Activated CD8-positive, alpha-beta memory T cell treated with anti-CD3 and anti-CD28 coated beads for 1 hour (primary cell): ENCODE measurements around the gene ADGRV1.
"Not testable (repeated sequence)": the region's sequence is repeated elsewhere in the genome, so short reads cannot be mapped to it uniquely, and the experiment has no call there.

Source experiments
- DNase-seq, 2 donors: peaks; one replicate each; pipeline ENCODE4 v3.0.0-alpha.2; 2020; ENCODE audit warnings: low read depth in 1 of 2; ENCODE audit errors: extremely low read depth in 1 of 2

ADGRV1 gene

GRCh38 chr5:90803381-90803780 is 244.8 kb downstream of the ADGRV1 start:
- no peak for DNase-seq

DNA sequence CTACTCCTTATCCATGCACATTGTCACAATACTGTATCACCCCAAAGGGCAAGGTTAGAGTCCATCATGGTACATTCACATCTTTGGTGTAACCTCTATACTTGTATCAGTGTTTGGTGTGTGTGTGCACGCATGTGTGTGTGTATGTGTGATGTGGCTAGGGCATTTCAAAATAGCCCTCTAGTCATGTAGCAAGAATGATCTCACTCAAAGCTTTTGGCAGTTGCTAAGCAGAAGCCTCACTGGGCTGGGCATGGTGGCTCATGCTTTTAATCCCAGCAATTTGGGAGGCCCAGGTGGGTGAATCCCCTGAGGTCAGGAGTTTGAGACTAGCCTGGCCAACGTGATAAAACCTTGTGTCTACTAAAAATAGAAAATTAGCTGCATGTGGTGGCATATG is 245.3 kb downstream of the ADGRV1 start:
- no peak for DNase-seq

- DNase-seq = no peak
These were observed 248.9 kb downstream of the ADGRV1 start for GRCh38 chr5:90807496-90807895.

GRCh38 chr5:90809311-90810056 is 250.9 kb downstream of the ADGRV1 start:
- no peak for DNase-seq

- no peak for DNase-seq
These were observed 251.6 kb downstream of the ADGRV1 start for GRCh38 chr5:90810211-90810610.

DNA sequence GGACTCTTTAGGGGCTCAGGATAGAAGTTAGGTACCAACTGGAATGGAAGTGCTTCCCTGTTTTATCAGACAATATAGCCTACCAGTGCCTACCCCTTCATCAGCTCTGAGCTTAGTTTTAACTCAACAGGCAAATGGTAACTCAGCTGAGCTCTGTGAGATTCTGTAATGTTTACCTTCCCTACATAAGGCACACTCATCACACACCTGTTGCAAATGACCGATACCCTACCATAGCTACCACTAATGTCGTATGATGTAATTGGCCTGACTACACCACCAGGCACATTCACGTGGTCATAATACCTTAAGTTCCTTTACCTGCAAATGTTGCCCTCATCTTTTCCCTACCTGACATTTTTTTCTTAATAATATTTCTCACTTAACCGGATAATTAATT is 254.8 kb downstream of the ADGRV1 start:
- DNase-seq = no peak

- DNase-seq = not testable (repeated sequence)
These were observed 263.5 kb downstream of the ADGRV1 start for GRCh38 chr5:90822062-90822461.

- no peak for DNase-seq
These were observed 265.8 kb downstream of the ADGRV1 start for GRCh38 chr5:90824436-90824835.

DNA sequence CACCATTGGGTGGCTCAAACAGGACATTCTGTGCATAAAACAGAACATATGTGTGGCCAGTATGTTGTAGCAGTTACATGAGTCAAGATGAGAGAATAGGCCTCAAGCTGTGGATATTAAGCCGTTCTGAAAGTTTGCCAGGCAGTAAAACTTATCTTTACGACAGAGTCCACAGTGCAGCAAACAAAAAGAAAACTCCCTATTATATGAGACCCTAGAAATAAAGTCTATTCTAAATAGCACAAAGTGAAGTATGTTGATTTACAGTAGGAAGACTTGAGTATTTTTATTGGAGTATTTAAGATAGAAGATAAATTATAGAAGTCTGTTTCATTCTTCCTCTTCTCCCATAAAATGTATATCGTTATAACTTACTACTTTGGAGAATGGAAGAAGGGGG is 271.5 kb downstream of the ADGRV1 start:
- DNase-seq = no peak

DNA sequence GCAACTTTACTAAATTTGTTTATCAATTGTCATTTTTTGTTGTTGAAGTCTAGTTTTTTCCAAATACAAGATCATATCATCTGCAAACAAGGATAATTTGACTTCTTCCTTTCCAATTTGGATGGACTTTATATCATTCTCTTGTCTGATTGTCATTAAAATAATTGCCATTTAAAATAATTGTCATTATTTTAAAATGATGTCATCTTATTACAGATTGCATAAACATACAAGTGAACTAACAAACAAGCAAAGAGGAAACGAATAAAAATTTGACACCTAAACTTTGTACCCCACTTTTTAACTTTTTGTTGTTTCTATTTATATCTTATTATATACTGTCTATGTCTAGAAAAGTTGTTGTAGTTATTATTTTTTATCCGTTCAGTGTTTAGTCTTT is 275.2 kb downstream of the ADGRV1 start:
- no peak for DNase-seq

DNA sequence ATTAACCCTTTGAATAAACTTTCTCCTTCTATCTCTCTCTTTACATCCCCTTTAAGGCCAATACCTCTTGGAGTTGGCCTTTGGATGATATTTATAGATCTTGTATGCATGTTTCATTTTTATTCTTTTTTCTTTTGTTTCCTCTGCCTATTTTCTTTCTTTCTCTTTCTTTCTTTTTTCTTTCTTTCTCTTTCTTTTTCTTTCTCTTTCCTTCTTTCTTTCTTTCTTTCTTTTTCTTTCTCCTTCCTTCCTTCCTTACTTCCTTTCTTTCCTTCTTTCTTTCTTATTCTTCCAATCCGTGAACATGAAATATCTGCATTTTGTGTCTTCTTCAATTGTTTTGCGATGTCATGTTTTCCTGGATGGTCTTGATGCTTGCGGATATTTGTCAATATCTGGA is 276.1 kb downstream of the ADGRV1 start:
- no peak for DNase-seq

DNA sequence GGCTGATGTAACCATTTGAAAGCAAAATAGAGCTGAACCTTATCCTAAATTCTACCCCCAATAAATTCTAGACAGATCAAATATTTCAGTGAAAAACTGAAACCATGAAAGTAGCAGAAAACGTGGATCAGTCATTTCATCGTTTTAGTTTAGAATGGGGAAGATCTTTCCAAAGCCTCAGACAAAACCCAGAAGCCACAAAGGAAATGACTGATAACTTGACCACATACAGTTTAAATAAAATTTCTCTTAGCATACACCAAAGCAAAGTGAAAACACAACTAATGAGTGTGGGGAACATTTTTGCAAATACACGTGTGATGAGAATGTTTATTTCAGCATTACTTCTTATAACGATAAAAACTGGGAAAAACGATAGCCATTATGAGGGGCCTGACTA is 284.8 kb downstream of the ADGRV1 start:
- DNase-seq = no peak

DNA sequence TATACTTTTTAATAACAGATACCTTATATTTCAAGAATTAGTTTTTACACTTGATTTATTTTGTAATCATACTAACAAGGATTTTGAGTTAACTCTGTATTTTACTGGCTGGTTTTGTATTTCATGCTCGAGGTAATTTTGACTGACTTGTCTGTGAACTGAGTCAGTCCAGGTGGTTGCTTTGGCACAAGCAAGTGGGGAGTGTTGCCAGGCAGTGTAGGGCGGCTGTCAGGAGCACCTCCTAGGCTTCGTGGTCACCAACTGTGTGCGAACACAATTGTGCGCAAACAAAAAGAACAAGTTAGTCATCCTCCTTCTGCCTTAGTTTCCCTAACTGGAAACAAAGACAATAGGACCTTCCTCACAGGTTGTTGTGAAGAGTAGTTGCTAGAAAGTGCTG is 286.3 kb downstream of the ADGRV1 start:
- no peak for DNase-seq

DNA sequence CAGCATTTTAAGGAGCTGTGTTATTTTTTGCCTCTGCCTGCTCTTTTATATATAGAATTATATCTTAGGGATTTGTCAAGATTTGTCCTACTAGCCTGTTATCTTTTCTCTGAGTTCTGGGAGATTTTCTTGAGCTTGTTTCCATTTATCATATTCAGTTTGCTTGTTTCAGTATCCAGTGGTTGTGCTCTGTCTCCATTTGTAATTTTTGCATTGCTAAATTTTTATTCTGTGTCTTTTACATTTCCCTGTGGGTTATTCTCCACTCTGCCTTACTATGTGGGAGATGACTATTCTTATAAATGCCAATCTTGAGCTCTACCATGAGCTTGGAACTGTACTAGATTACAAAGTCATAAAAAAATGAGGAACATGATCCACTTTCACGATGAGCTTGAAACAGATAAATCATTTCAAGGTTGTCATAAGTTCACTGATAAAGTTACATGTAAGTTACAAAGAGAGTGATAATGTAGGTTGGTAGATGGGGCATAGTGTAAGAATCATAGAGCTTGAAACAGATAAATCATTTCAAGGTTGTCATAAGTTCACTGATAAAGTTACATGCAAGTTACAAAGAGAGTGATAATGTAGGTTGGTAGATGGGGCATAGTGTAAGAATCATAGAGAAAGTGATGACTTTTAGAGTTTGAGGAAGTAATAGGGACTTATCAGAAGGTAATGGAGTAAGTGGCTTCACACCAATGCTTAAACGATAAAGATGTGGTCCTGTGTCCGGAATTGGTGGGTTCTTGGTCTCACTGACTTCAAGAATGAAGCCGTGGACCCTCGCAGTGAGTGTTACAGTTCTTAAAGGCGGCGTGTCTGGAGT is 287.3 kb downstream of the ADGRV1 start:
- DNase-seq = no peak

- DNase-seq = not testable (repeated sequence)
These were observed 289.0 kb downstream of the ADGRV1 start for GRCh38 chr5:90847606-90848005.

GRCh38 chr5:90849939-90850338 is 291.3 kb downstream of the ADGRV1 start:
- DNase-seq = no peak

- no peak for DNase-seq
These were observed 293.9 kb downstream of the ADGRV1 start for GRCh38 chr5:90852531-90852930.

DNA sequence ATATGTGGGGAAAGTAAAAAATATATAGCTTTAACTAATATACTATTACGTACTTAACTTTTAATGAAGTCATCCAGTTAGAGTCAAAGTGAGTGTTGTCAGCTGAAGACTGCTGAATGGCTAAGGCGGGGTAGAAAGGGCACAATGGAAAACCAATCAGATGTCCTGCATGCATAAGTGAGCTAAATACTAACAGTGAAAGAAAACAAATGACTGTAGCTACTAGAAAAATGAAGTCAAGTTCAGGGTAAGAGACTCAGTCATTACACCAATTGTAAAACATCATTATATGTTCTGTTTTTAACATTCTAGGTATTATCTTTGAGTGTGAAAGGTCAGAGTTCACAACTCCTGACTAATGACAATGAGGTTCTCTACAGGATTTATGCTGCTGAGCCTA is 295.2 kb downstream of the ADGRV1 start:
- no peak for DNase-seq

DNA sequence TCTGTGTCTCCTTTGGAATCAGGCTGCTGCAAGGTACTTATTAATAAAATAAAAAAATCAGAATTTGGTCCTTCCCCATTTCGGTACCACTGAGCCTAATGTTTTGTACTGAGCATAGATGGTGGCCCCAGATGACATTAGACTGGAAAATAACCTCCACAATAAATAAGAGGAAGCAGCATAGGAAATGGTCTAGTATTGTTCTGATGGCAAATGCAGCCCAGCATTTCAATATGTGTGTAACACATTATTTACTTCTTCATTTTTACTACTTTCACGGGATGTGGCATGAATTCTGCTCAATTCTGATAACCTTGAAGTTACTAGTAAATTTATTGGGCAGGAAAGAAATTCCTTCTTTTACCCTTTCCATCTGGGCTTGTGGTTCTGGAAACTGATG is 295.6 kb downstream of the ADGRV1 start:
- no peak for DNase-seq

DNA sequence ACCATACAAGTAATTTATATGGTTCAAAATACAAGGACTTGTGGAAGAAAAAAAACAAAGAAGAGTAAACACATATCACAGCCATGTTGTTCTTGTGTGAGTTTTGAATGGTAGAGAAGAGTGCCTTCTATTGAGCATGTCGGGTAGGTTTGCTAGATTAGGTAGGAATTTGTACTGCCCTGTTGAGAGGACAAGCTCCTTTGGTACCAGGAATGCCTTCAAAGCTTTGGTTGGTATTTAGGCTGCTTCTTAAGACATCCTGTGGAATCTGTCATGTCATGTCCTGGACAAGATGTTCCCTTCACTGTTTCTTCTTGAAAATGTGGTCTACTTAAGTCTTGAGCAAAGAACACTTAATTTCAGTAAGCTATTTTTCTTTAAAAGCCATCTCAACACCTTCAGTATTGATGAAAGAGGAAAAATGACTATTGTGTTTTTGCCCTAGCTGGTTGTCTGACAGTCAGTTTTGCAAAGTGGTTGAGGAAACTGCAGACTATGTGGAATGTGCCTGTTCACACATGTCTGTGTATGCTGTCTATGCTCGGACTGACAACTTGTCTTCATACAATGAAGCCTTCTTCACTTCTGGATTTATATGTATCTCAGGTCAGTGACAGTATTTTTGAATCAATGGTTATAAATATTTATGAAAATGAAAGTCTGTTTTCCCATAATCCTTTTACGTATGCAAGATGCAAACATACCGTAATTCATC is 296.9 kb downstream of the ADGRV1 start:
- DNase-seq = no peak

GRCh38 chr5:90861843-90862586 is 303.4 kb downstream of the ADGRV1 start:
- DNase-seq = no peak
